ENCODE data around the gene PTPRN2. TPM values are rescaled to one million over a fixed set of nuclear protein-coding genes. Genes with fewer than 3 reads are reported as not detected.
"Not testable (repeated sequence)": the region's sequence is repeated elsewhere in the genome, so short reads cannot be mapped to it uniquely, and the experiment has no call there.

Gene PTPRN2
- total RNA-seq, 2 donors from 2014 or later: 0.35 to 0.61 TPM

- DNase-seq (ENCODE audit: low spot score in 2 of 2) (no peak), ATAC-seq (no peak)
- no peaks in the 10 kb centered on the region for H3K36me3 Mint-ChIP-seq
- no peak overlapping the region for H3K27ac Mint-ChIP-seq
- H3K9me3 Mint-ChIP-seq: peaks cover 16 to 19% of the 10 kb centered on the region in 2 donors
These were observed 120.1 kb downstream of the PTPRN2 start for GRCh38 chr7:158467562-158467961.

- no peak for ATAC-seq
- Mint-ChIP-seq H3K9me3 (peaks cover 16 to 19% of the 10 kb centered on the region in 2 donors), H3K27ac (no peak overlapping the region), H3K36me3 (no peaks in the 10 kb centered on the region)
- DNase-seq (ENCODE audit: low spot score in 2 of 2): no peak
These were observed 124.3 kb downstream of the PTPRN2 start for GRCh38 chr7:158463317-158463716.

GRCh38 chr7:158461824-158462223, 125.8 kb downstream of the PTPRN2 start:
- DNase-seq (ENCODE audit: low spot score in 2 of 2) (no peak), ATAC-seq (no peak)
- Mint-ChIP-seq H3K36me3 (no peaks in the 10 kb centered on the region), H3K9me3 (peaks cover 16 to 19% of the 10 kb centered on the region in 2 donors), H3K27ac (no peak overlapping the region)

- ATAC-seq: no peak
- H3K9me3 Mint-ChIP-seq: peaks cover 16% of the 10 kb centered on the region in 2 donors
- H3K36me3 Mint-ChIP-seq: no peaks in the 10 kb centered on the region
- DNase-seq (ENCODE audit: low spot score in 2 of 2): no peak
- H3K27ac Mint-ChIP-seq: no peak overlapping the region
These were observed 127.0 kb downstream of the PTPRN2 start for GRCh38 chr7:158460665-158461064.

- Mint-ChIP-seq H3K36me3 (peaks cover 0 to 5% of the 10 kb centered on the region in 2 donors), H3K9me3 (peaks cover 13% of the 10 kb centered on the region in 2 donors), H3K27ac (no peak overlapping the region)
- no peak for DNase-seq (ENCODE audit: low spot score in 2 of 2)
- no peak for ATAC-seq
These were observed 128.8 kb downstream of the PTPRN2 start for GRCh38 chr7:158458716-158459282.

- Mint-ChIP-seq H3K36me3 (peaks cover 0 to 5% of the 10 kb centered on the region in 2 donors), H3K9me3 (peaks cover 7% of the 10 kb centered on the region in 2 donors), H3K27ac (no peak overlapping the region)
- ATAC-seq: no peak
- no peak for DNase-seq (ENCODE audit: low spot score in 2 of 2)
These were observed 129.5 kb downstream of the PTPRN2 start for GRCh38 chr7:158458096-158458495.

- not testable (repeated sequence) for DNase-seq (ENCODE audit: low spot score in 2 of 2)
These were observed 130.0 kb downstream of the PTPRN2 start for GRCh38 chr7:158457586-158457985.

GRCh38 chr7:158454631-158455030, 133.0 kb downstream of the PTPRN2 start:
- no peak overlapping the region for H3K27ac Mint-ChIP-seq
- DNase-seq (ENCODE audit: low spot score in 2 of 2) (no peak), ATAC-seq (no peak)
- peaks cover 0 to 5% of the 10 kb centered on the region in 2 donors for H3K36me3 Mint-ChIP-seq
- H3K9me3 Mint-ChIP-seq: peaks cover 6% of the 10 kb centered on the region in 2 donors

More at GRCh38 chr7:158457586-158457985, 130.0 kb downstream of the PTPRN2 start:
- H3K9me3 Mint-ChIP-seq, ATAC-seq, H3K36me3 Mint-ChIP-seq, H3K27ac Mint-ChIP-seq: not testable (repeated sequence)

- DNase-seq (ENCODE audit: low spot score in 2 of 2) (no peak), ATAC-seq (no peak)
- Mint-ChIP-seq H3K9me3 (peaks cover 6% of the 10 kb centered on the region in 2 donors), H3K27ac (no peak overlapping the region), H3K36me3 (peaks cover 0 to 5% of the 10 kb centered on the region in 2 donors)
These were observed 134.0 kb downstream of the PTPRN2 start for GRCh38 chr7:158453663-158454062.

- Mint-ChIP-seq H3K36me3 (peaks cover 0 to 5% of the 10 kb centered on the region in 2 donors), H3K9me3 (peaks cover 6% of the 10 kb centered on the region in 2 donors), H3K27ac (no peak overlapping the region)
- no peak for DNase-seq (ENCODE audit: low spot score in 2 of 2)
- ATAC-seq: no peak
These were observed 135.3 kb downstream of the PTPRN2 start for GRCh38 chr7:158452331-158452730.

GRCh38 chr7:158450476-158451124, 137.0 kb downstream of the PTPRN2 start:
- DNase-seq (ENCODE audit: low spot score in 2 of 2): no peak
- Mint-ChIP-seq H3K27ac (no peak overlapping the region), H3K36me3 (peaks cover 0 to 5% of the 10 kb centered on the region in 2 donors), H3K9me3 (peaks cover 6% of the 10 kb centered on the region in 2 donors)
- no peak for ATAC-seq

- DNase-seq (ENCODE audit: low spot score in 2 of 2): no peak
- no peak for ATAC-seq
- Mint-ChIP-seq H3K9me3 (peaks cover 6% of the 10 kb centered on the region in 2 donors), H3K36me3 (peaks cover 0 to 4% of the 10 kb centered on the region in 2 donors), H3K27ac (no peak overlapping the region)
These were observed 137.7 kb downstream of the PTPRN2 start for GRCh38 chr7:158449942-158450341.

GRCh38 chr7:158449266-158449665, 138.4 kb downstream of the PTPRN2 start:
- DNase-seq (ENCODE audit: low spot score in 2 of 2) (no peak), ATAC-seq (no peak)
- H3K27ac Mint-ChIP-seq: no peak overlapping the region
- H3K36me3 Mint-ChIP-seq: no peaks in the 10 kb centered on the region
- H3K9me3 Mint-ChIP-seq: no peaks in the 10 kb centered on the region

- no peaks in the 10 kb centered on the region for H3K36me3 Mint-ChIP-seq
- no peaks in the 10 kb centered on the region for H3K9me3 Mint-ChIP-seq
- no peak overlapping the region for H3K27ac Mint-ChIP-seq
- ATAC-seq: no peak
- no peak for DNase-seq (ENCODE audit: low spot score in 2 of 2)
These were observed 139.1 kb downstream of the PTPRN2 start for GRCh38 chr7:158448430-158449100.

- no peaks in the 10 kb centered on the region for H3K36me3 Mint-ChIP-seq
- ATAC-seq: no peak
- no peaks in the 10 kb centered on the region for H3K9me3 Mint-ChIP-seq
- H3K27ac Mint-ChIP-seq: no peak overlapping the region
- DNase-seq (ENCODE audit: low spot score in 2 of 2): no peak
These were observed 140.0 kb downstream of the PTPRN2 start for GRCh38 chr7:158447506-158448171.

- no peak overlapping the region for H3K27ac Mint-ChIP-seq
- H3K9me3 Mint-ChIP-seq: no peaks in the 10 kb centered on the region
- DNase-seq (ENCODE audit: low spot score in 2 of 2) (no peak), ATAC-seq (no peak)
- no peaks in the 10 kb centered on the region for H3K36me3 Mint-ChIP-seq
These were observed 140.5 kb downstream of the PTPRN2 start for GRCh38 chr7:158447151-158447505.

GRCh38 chr7:158446706-158447105, 140.9 kb downstream of the PTPRN2 start:
- Mint-ChIP-seq H3K9me3 (peaks cover 0 to 4% of the 10 kb centered on the region in 2 donors), H3K36me3 (no peaks in the 10 kb centered on the region), H3K27ac (no peak overlapping the region)
- ATAC-seq: no peak
- no peak for DNase-seq (ENCODE audit: low spot score in 2 of 2)
